HepG2 (cell line): Measurements from ENCODE around the gene PXMP4. TPM values are rescaled to one million over a fixed set of nuclear protein-coding genes. Genes with fewer than 3 reads are reported as not detected.
A peak's percentile ranks its signal among the peaks of the same experiment; 100 is the strongest.

Experiments used
- CCAR2 ChIP-seq: fragments of 200-400 bp; formaldehyde crosslinking; optimal IDR thresholded peaks from 2 replicates; pipeline ENCODE3; 2018; ENCODE audit warnings: low read depth, mild to moderate bottlenecking, low read length, moderate library complexity
- GABPB1 ChIP-seq: IDR thresholded peaks from 2 replicates; pipeline ENCODE4 v1.6.1; 2016; ENCODE audit warnings: mild to moderate bottlenecking, missing genetic modification reagents, moderate library complexity, missing compliant biosample characterization
- KMT2B ChIP-seq: IDR thresholded peaks from 2 replicates; pipeline ENCODE4 v1.6.1; 2016; ENCODE audit warnings: missing genetic modification reagents, missing compliant biosample characterization
- MIER2 ChIP-seq: IDR thresholded peaks from 2 replicates; pipeline ENCODE4 v1.6.1; 2016; ENCODE audit warnings: missing biosample characterization, missing genetic modification reagents
- RCOR2 ChIP-seq: IDR thresholded peaks from 2 replicates; pipeline ENCODE4 v1.6.1; 2016; ENCODE audit warnings: missing biosample characterization, missing genetic modification reagents
- RNF2 ChIP-seq: fragments of 450-650 bp; conservative IDR thresholded peaks from 2 replicates; pipeline ENCODE4 v1.6.1; 2016; ENCODE audit warnings: low read depth
- RNF219 ChIP-seq: sonication (generic); formaldehyde crosslinking; IDR thresholded peaks from 2 replicates; pipeline ENCODE4 v1.5.0; 2020; ENCODE audit warnings: mild to moderate bottlenecking, missing genetic modification reagents
- SALL1 ChIP-seq: sonication (generic); formaldehyde crosslinking; IDR thresholded peaks from 2 replicates; pipeline ENCODE4 v1.8.0; 2022; ENCODE audit warnings: mild to moderate bottlenecking, missing genetic modification reagents
- TEF ChIP-seq: sonication (generic); formaldehyde crosslinking; IDR thresholded peaks from 2 replicates; pipeline ENCODE4 v1.5.0; 2020; ENCODE audit warnings: missing genetic modification reagents
- TOPORS ChIP-seq: sonication (generic); formaldehyde crosslinking; IDR thresholded peaks from 2 replicates; pipeline ENCODE4 v1.8.0; 2023; ENCODE audit warnings: mild to moderate bottlenecking, missing genetic modification reagents
- U2AF1 ChIP-seq: fragments of 200-400 bp; formaldehyde crosslinking; optimal IDR thresholded peaks from 2 replicates; pipeline ENCODE3; 2017; ENCODE audit warnings: mild to moderate bottlenecking, low read depth, low read length
- ZBTB39 ChIP-seq: sonication (generic); formaldehyde crosslinking; IDR thresholded peaks from 2 replicates; pipeline ENCODE4 v1.5.0; 2020; ENCODE audit warnings: missing genetic modification reagents
- ZNF18 ChIP-seq: sonication (generic); formaldehyde crosslinking; IDR thresholded peaks from 2 replicates; pipeline ENCODE4 v1.8.0; 2022; ENCODE audit warnings: mild to moderate bottlenecking, missing genetic modification reagents; ENCODE audit not compliant: insufficient replicate concordance
- ZNF207 ChIP-seq: fragments of 450-650 bp; IDR thresholded peaks from 2 replicates; pipeline ENCODE4 v1.6.1; 2016; ENCODE audit warnings: antibody characterized with exemption, borderline replicate concordance
- ZNF260 ChIP-seq: sonication (generic); formaldehyde crosslinking; IDR thresholded peaks from 2 replicates; pipeline ENCODE4 v1.4.0; 2020; ENCODE audit warnings: missing genetic modification reagents, low read depth, mild to moderate bottlenecking, borderline replicate concordance
- ZNF605 ChIP-seq: sonication (generic); formaldehyde crosslinking; IDR thresholded peaks from 2 replicates; pipeline ENCODE4 v1.8.0; 2022; ENCODE audit warnings: mild to moderate bottlenecking, missing genetic modification reagents
- ZNF772 ChIP-seq: sonication (generic); formaldehyde crosslinking; IDR thresholded peaks from 2 replicates; pipeline ENCODE4 v1.5.0; 2020; ENCODE audit warnings: mild to moderate bottlenecking, missing genetic modification reagents
- ZNF784 ChIP-seq: sonication (generic); formaldehyde crosslinking; IDR thresholded peaks from 2 replicates; pipeline ENCODE4 v1.5.1; 2020; ENCODE audit warnings: missing genetic modification reagents, mild to moderate bottlenecking, borderline replicate concordance
- polyA plus RNA-seq, 8 experiments: library from polyadenylated mRNA; depleted of rRNA in 3 of 8; stranded (reverse) in 7 of 8; unstranded in 1 of 8; fragments of >200 nt; fragmentation: Illumina TruSeq in 4 of 8; extraction: Trizol in 4 of 8; gene quantifications; 2 replicates each; pipeline versions ENCODE4 v1.2.1 to v1.2.3, GENCODE V29; 2011 to 2016; ENCODE audit warnings: low read depth in 4 of 8, missing spikeins in 1 of 8, mixed read lengths in 1 of 8; ENCODE audit not compliant: insufficient read depth in 1 of 8
- total RNA-seq, 5 experiments: library from RNA; depleted of rRNA; stranded (reverse); fragments of >200 nt; fragmentation: Illumina TruSeq; extraction: Trizol; gene quantifications; 2 replicates each; pipeline ENCODE4 v1.2.3, GENCODE V29; 2016; ENCODE audit warnings: low read depth in 1 of 5

The PXMP4 gene
- total and polyA plus RNA-seq, 2 of the 13 experiments (the other 11 are each of a cell fraction or from before 2014, with no cell fraction given), result not detected

GRCh38 chr20:33673410-33674293 lies 46.5 kb downstream of the PXMP4 start (continued):
- peak; percentile 21; the same call in 1 of the 2 replicates for TF ChIP-seq GABPB1 (CRISPR knock-in tag)
- peak; percentile 83 for TF ChIP-seq ZBTB39
- TF ChIP-seq ZNF18 (CRISPR knock-in tag), result no peak
- TF ChIP-seq RCOR2 (CRISPR knock-in tag), result no peak
- TF ChIP-seq MIER2, result no peak
- no peak for TF ChIP-seq ZNF784 (CRISPR knock-in tag)
- no peak; the same call in 1 of the 2 replicates for TF ChIP-seq KMT2B
- TF ChIP-seq ZNF260 (CRISPR knock-in tag), result no peak
- no peak for TF ChIP-seq RNF219 (CRISPR knock-in tag)
- no peak for TF ChIP-seq TEF (CRISPR knock-in tag)
- no peak for TF ChIP-seq RNF2
- no peak for TF ChIP-seq CCAR2
- no peak for TF ChIP-seq U2AF1
- TF ChIP-seq SALL1 (CRISPR knock-in tag), result no peak
- peak; percentile 43; the same call in 1 of the 2 replicates for TF ChIP-seq ZNF605 (CRISPR knock-in tag)
- TF ChIP-seq ZNF772 (CRISPR knock-in tag), result 0 out of 2 replicates have a peak, but pooled peaks have one; percentile 35
- no peak for TF ChIP-seq ZNF207
- no peak for TF ChIP-seq TOPORS (CRISPR knock-in tag)
